SIG-M5 treated with dmso at 0.1 percent for 504 hours (cell line): ENCODE results near the gene TRAPPC3L.
"Not testable (repeated sequence)": the region's sequence is repeated elsewhere in the genome, so short reads cannot be mapped to it uniquely, and the experiment has no call there.

Experiments used
- DNase-seq: peaks from one replicate; lab custom pipeline; 2025; ENCODE audit not compliant: unreplicated experiment; lab: John Stamatoyannopoulos, UW

The TRAPPC3L gene

GRCh38 chr6:116515141-116515540 lies 30.3 kb downstream of the TRAPPC3L start:
- DNase-seq = no peak

GRCh38 chr6:116514111-116514510 lies 31.4 kb downstream of the TRAPPC3L start:
- DNase-seq = no peak

- no peak for DNase-seq
Observed at GRCh38 chr6:116513224-116513875, 32.1 kb downstream of the TRAPPC3L start.

GRCh38 chr6:116512734-116513133 lies 32.8 kb downstream of the TRAPPC3L start:
- DNase-seq = no peak

GRCh38 chr6:116512111-116512559 lies 33.3 kb downstream of the TRAPPC3L start:
- no peak for DNase-seq

- no peak for DNase-seq
Observed at GRCh38 chr6:116511424-116512110, 33.9 kb downstream of the TRAPPC3L start, which contains the start of gene CALHM5. Gene CALHM5 (plus strand): TSS chr6:116511639. CDS start chr6:116511697, 58 bp downstream.

GRCh38 chr6:116508527-116508926 lies 37.0 kb downstream of the TRAPPC3L start:
- DNase-seq = no peak

- DNase-seq = no peak
Observed at GRCh38 chr6:116507324-116507723, 38.2 kb downstream of the TRAPPC3L start.

- DNase-seq = no peak
Observed at GRCh38 chr6:116500969-116501433, 44.5 kb downstream of the TRAPPC3L start.

- DNase-seq = no peak
Observed at GRCh38 chr6:116497113-116497676, 48.3 kb downstream of the TRAPPC3L start.

GRCh38 chr6:116495161-116495560 lies 50.3 kb downstream of the TRAPPC3L start:
- not testable (repeated sequence) for DNase-seq

- no peak for DNase-seq
Observed at GRCh38 chr6:116492331-116493067, 53.0 kb downstream of the TRAPPC3L start.

- no peak for DNase-seq
Observed at GRCh38 chr6:116491610-116492330, 53.7 kb downstream of the TRAPPC3L start.

GRCh38 chr6:116485559-116486184 lies 59.8 kb downstream of the TRAPPC3L start:
- no peak for DNase-seq

- no peak for DNase-seq
Observed at GRCh38 chr6:116483616-116484015, 61.9 kb downstream of the TRAPPC3L start.

GRCh38 chr6:116482780-116483179 lies 62.7 kb downstream of the TRAPPC3L start:
- no peak for DNase-seq

- peak; percentile 78 for DNase-seq
Observed at GRCh38 chr6:116476002-116476678, 69.3 kb downstream of the TRAPPC3L start.

GRCh38 chr6:116475141-116475540 lies 70.3 kb downstream of the TRAPPC3L start:
- peak; percentile 15 for DNase-seq

- no peak for DNase-seq
Observed at GRCh38 chr6:116472706-116473105, 72.8 kb downstream of the TRAPPC3L start.

- DNase-seq = no peak
Observed at GRCh38 chr6:116471531-116471930, 74.0 kb downstream of the TRAPPC3L start.
